SK-N-SH treated with all-trans-retinoic acid at 6 μM for 48 hours (cell line): Measurements from ENCODE around the gene TTC34.
"Not testable (repeated sequence)": the region's sequence is repeated elsewhere in the genome, so short reads cannot be mapped to it uniquely, and the experiment has no call there.

Experiments used
- ATAC-seq: fragments of 200-7000 bp; cut with Tn5 transposase; 3 replicates; pipeline ENCODE4 v1.9.1; 2020; ENCODE audit warnings: mild to moderate bottlenecking, moderate library complexity

The TTC34 gene

DNA sequence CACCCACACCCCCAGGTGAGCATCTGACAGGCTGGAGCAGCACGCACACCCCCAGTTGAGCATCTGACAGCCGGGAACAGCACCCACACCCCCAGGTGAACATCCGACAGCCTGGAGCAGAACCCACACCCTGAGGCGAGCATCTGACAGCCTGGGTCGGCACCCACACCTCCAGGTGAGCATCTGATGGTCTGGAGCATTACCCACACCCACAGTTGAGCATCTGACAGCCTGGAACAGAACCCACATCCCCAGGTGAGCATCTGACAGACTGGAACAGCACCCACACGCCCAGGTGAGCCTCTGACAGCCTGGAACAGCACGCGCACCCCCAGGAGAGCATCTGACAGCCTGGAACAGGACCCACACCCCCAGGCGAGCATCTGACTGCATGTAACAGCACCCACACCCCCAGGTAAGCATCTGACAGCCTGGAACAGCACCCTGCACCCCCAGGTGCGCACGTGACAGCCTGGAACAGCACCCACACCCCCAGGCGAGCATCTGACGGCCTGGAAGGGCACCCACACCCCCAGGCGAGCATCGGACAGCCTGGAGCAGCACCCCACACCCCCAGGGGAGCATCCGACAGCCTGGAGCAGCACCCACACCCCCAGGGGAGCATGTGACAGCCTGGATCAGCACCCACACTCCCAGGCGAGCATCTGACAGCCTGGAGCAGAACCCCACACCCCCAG, 113.7 kb downstream of the TTC34 start:
- not testable (repeated sequence) for ATAC-seq

DNA sequence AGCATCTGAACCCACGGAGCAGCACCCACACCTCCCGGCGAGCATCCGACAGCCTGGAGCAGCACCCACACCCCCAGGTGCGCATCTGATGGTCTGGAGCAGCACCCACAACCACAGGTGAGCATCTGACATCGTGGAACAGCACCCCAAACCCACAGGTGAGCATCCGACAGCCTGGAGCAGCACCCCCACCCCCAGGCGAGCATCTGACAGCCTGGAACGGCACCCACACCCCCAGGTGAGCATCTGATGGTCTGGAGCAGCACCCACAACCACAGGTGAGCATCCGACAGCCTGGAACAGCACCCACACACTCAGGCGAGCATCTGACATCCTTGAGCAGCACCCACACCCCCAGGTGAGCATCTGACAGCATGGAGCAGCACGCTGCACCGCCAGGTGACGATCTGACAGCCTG, 114.3 kb downstream of the TTC34 start:
- not testable (repeated sequence) for ATAC-seq

DNA sequence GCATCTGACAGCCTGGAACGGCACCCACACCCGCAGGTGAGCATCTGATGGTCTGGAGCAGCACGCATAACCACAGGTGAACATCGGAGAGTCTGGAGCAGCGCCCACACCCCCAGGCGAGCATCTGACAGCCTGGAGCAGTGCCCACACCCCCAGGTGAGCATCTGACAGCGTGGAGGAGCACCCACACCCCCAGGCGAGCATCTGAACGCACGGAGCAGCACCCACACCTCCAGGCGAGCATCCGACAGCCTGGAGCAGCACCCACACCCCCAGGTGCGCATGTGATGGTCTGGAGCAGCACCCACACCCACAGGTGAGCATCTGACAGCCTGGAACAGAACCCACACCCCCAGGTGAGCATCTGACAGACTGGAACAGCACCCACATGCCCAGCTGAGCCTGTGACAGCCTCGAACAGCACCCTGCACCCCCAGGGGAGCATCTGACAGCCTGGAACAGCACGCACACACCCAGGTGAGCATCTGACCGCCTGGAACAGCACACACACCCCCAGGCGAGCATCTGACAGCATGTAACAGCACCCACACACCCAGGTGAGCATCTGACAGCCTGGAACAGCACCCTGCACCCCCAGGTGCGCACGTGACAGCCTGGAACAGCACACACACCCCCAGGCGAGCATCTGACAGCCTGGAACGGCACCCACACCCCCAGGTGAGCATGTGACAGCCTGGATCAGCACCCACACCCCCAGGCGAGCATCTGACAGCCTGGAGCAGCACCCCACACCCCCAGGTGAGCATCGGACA, 115.2 kb downstream of the TTC34 start:
- ATAC-seq, result not testable (repeated sequence)

DNA sequence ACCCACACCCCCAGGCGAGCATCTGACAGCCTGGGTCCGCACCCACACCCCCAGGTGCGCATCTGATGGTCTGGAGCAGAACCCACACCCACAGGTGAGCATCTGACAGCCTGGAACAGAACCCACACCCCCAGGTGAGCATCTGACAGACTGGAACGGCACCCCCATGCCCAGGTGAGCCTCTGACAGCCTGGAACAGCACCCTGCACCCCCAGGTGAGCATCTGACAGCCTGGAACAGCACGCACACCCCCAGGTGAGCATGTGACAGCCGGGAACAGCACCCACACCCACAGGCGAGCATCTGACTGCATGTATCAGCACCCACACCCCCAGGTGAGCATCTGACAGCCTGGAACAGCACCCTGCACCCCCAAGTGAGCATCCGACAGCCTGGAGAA, 115.8 kb downstream of the TTC34 start:
- not testable (repeated sequence) for ATAC-seq

DNA sequence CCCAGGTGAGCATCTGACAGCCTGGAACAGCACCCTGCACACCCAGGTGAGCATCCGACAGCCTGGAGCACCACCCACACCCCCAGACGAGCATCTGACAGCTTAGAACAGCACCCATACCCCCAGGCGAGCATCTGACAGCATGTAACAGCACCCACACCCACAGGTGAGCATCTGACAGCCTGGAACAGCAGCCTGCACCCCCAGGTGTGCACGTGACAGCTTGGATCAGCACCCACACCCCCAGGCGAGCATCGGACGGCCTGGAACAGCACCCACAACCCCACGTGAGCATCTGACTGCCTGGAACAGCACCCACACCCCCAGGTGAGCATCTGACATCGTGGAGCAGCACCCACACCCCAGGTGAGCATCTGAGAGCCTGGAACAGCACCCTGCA, 116.6 kb downstream of the TTC34 start:
- ATAC-seq, result not testable (repeated sequence)

DNA sequence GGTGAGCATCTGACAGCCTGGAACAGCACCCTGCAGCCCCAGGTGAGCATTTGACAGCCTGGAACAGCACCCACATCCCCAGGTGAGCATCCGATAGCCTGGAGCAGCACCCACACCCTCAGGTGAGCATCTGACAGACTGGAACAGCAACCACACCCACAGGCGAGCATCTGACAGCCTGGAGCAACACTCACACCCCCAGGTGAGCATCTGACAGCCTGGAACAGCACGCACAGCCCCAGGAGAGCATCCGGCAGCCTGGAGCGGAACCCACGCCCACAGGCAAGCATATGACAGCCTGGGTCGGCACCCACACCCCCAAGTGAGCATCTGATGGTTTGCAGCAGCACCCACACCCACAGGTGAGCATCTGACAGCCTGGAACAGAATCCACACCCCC, 117.5 kb downstream of the TTC34 start:
- not testable (repeated sequence) for ATAC-seq

DNA sequence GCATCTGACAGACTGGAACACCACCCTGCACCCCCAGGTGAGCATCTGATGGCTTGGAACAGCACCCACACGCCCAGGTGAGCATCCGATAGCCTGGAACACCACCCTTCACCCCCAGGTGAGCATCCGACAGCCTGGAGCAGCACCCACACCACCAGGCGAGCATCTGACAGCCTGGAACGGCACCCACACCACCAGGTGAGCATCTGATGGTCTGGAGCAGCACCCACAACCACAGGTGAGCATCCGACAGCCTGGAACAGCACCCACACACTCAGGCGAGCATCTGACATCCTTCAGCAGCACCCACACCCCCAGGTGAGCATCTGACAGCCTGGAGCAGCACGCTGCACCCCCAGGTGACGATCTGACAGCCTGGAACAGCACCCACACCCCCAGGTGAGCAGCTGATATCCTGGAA, 118.2 kb downstream of the TTC34 start:
- not testable (repeated sequence) for ATAC-seq

DNA sequence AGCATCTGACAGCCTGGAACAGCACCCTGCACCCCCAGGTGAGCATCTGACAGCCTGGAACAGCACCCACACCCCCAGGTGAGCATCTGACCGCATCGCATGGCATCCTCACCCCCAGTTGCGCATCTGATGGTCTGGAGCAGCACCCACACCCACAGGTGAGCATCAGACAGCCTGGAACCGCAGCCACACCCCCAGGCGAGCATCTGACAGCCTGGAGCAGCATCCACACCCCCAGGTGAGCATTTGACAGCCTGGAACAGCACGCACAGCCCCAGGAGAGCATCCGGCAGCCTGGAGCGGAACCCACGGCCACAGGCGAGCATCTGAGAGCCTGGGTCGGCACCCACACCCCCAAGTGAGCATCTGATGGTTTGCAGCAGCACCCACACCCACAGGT, 118.6 kb downstream of the TTC34 start:
- not testable (repeated sequence) for ATAC-seq

DNA sequence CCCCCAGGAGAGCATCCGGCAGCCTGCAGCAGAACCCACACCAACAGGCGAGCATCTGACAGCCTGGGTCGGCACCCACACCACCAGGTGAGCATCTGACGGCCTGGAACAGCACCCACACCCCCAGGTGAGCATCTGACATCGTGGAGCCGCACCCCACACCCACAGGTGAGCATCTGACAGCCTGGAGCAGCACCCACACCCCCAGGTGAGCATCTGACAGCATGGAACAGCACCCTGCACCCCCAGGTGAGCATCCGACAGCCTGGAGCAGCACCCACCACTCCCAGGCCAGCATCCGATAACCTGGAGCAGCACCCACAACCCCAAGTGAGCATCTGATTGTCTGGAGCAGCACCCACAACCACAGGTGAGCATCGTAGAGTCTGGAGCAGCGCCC, 124.8 kb downstream of the TTC34 start:
- ATAC-seq, result not testable (repeated sequence)

DNA sequence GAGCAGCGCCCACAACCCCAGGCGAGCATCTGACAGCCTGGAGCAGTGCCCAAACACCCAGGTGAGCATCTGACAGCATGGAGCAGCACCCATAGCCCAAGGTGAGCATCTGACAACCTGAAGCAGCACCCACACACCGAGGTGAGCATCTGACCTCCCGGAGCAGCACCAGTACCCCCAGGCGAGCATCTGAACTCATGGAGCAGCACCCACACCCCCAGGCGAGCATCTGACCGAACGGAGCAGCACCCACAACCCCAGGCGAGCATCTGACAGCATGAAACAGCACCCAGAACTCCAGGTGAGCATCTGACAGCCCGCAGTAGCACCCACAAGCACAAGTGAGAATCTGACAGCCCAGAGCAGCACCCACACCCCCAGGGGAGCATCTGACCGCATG, 129.8 kb downstream of the TTC34 start:
- not testable (repeated sequence) for ATAC-seq

DNA sequence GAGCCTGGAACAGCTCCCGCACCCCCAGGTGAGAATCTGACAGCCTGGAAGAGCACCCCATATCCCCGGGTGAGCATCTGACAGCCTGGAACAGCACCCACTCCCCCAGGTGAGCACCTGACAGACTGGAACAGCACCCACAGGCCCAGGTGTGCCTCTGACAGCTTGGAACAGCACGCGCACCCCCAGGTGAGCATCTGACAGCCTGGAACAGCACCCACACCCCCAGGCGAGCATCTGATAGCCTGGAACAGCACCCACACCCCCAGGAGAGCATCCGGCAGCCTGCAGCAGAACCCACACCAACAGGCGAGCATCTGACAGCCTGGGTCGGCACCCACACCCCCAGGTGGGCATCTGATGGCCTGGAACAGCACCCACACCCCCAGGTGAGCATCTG, 141.7 kb downstream of the TTC34 start:
- not testable (repeated sequence) for ATAC-seq

DNA sequence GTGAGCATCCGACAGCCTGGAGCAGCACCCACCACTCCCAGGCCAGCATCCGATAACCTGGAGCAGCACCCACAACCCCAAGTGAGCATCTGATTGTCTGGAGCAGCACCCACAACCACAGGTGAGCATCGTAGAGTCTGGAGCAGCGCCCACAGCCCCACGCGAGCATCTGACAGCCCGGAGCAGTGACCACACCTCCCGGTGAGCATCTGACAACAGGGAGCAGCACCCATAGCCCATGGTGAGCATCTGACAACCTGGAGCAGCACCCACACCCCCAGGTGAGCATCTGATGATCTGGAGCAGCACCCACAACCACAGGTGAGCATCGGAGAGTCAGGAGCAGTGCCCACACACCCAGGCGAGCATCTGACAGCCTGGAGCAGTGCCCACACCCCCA, 143.6 kb downstream of the TTC34 start:
- ATAC-seq, result not testable (repeated sequence)

DNA sequence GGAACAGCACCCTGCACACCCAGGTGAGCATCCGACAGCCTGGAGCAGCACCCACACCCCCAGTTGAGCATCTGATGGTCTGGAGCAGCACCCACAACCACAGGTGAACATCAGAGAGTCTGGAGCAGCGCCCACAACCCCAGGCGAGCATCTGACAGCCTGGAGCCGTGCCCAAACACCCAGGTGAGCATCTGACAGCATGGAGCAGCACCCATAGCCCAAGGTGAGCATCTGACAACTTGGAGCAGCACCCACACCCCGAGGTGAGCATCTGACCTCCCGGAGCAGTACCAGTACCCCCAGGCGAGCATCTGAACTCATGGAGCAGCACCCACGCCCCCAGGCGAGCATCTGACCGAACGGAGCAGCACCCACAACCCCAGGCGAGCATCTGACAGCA, 144.4 kb downstream of the TTC34 start:
- ATAC-seq, result not testable (repeated sequence)

DNA sequence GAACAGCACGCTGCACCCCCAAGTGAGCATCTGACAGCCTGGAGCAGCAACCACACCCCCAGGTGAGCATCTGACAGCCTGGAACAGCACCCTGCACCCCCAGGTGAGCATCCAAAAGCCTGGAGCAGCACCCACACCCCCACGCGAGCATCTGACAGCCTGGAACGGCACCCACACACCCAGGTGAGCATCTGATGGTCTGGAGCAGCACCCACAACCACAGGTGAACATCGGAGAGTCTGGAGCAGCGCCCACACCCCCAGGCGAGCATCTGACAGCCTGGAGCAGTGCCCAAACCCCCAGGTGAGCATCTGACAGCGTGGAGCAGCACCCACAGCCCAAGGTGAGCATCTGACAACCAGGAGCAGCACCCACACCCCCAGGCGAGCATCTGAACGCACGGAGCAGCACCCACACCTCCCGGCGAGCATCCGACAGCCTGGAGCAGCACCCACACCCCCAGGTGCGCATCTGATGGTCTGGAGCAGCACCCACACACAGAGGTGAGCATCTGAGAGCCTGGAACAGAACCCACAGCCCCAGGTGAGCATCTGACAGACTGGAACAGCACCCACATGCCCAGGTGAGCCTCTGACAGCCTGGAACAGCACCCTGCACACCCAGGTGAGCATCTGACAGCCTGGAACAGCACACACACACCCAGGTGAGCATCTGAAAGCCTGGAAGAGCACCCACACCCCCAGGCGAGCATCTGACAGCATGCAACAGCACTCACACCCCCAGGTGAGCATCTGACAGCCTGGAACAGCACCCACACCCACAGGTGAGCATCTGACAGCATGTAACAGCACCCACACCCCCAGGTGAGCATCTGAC, 145.7 kb downstream of the TTC34 start:
- ATAC-seq, result not testable (repeated sequence)

DNA sequence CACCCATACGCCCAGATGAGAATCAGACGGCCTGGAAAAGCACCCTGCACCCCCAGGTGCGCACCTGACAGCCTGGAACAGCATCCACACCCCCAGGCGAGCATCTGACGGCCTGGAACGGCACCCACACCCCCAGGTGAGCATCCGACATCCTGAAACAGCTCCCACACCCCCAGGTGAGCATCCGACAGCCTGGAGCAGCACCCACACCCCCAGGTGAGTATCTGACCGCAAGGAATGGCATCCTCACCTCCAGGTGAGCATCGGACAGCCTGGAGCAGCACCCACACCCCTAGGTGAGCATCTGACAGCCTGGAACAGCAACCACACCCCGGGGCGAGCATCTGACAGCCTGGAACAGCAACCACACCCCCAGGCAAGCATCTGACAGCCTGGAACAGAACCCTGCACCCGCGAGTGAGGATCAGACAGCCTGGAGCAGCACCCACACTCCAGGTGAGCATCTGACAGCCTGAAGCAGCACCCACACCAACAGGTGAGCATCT, 147.0 kb downstream of the TTC34 start:
- not testable (repeated sequence) for ATAC-seq

DNA sequence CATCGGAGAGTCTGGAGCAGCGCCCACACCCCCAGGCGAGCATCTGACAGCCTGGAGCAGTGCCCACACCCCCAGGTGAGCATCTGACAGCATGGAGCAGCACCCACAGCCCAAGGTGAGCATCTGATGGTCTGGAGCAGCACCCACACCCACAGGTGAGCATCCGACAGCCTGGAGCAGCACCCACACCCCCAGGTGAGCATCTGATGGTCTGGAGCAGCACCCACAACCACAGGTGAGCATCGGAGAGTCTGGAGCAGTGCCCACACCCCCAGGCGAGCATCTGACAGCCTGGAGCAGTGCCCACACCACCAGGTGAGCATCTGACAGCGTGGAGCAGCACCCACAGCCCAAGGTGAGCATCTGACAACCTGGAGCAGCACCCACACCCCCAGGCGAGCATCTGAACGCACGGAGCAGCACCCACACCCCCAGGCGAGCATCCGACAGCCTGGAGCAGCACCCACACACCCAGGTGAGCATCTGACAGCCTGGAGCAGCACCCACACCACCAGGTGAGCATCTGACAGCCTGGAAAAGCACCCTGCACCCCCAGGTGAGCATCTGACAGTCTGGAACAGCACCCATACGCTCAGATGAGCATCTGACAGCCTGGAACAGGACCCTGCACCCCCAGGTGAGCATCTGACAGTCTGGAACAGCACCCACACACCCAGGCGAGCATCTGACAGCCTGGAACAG, 147.6 kb downstream of the TTC34 start:
- ATAC-seq, result not testable (repeated sequence)

DNA sequence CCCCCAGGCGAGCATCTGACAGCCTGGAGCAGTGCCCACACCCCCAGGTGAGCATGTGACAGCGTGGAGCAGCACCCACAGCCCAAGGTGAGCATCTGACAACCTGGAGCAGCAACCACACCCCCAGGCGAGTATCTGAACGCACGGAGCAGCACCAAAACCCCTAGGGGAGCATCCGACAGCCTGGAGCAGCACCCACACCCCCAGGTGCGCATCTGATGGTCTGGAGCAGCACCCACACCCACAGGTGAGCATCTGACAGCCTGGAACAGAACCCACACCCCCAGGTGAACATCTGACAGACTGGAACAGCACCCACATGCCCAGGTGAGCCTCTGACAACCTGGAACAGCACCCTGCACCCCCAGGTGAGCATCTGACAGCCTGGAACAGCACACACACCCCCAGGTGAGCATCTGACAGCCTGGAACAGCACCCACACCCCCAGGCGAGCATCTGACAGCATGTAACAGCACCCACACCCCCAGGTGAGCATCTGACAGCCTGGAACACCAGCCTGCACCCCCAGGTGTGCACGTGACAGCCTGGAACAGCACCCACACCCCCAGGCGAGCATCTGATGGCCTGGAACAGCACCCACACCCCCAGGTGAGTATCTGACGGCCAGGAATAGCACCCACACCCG, 148.4 kb downstream of the TTC34 start:
- ATAC-seq, result not testable (repeated sequence)

DNA sequence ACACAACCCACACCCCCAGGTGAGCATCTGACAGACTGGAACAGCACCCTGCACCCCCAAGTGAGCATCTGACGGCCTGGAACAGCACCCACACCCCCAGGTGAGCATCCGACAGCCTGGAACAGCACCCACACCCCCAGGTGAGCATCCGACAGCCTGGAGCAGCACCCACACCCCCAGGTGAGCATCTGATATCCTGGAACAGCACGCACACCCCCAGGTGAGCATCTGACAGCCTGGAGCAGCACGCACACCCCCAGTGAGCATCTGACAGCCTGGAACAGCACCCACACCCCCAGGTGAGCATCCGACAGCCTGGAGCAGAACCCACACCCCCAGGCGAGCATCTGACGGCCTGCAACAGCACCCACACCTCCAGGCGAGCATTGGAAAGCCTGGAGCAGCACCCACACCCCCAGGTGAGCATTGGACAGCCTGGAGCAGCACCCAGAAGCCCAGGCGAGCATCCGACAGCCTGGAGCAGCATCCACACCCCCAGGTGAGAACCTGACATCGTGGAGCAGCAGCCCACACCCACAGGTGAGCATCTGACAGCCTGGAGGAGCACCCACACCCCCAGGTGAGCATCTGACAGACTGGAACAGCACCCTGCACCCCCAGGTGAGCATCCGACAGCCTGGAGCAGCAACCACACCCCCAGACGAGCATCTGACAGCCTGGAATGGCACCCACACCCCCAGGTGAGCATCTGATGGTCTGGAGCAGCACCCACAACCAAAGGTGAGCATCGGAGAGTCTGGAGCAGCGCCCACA, 149.2 kb downstream of the TTC34 start:
- not testable (repeated sequence) for ATAC-seq
